ENCODE data around the gene JMJD7.

- TF ChIP-seq CTCF (IDR thresholded peaks at IDR 0.05; ENCODE audit: low read length) (no peak), EZH2 (IDR thresholded peaks at IDR 0.05; ENCODE audit: borderline replicate concordance, low read length) (no peak)
Measured at GRCh38 chr15:41783296-41783695, 44.6 kb upstream of the JMJD7 start.
